ENCODE measurements around the gene DYNLT4.
"Not testable (repeated sequence)": the region's sequence is repeated elsewhere in the genome, so short reads cannot be mapped to it uniquely, and the experiment has no call there.

The DYNLT4 gene

DNA sequence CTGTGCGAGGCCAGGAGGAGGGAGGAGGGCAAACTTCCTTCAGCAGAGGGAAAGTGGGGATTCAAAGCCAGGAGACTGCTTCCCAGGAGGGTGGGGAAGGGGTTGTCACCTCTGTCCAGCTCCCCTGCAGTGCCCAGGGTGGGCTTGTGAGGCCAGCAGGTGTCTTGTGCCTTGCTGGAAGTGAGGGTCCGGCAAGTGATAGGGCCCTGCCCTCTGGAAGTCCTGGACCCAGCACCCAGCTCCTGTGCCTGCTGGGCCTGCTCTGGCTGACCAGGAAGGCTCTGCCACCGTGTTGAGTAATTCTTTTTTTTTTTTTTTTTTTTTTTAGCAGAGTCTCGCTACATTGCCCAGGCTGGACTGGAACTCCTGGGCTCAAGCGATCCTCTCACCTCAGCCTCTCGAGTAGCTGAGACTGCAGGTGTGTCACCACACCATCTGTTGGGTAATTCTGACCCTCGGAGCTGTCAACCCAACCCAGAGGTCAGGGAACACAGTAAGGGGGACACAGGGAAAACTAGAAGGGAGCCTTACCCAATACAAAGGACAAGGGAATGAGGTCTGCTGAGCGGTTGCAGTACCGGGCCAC is 20.2 kb downstream of the DYNLT4 start:
- no peak for DNase-seq

- DNase-seq: peak; percentile 93
Measured at GRCh38 chr1:44786138-44786840, 20.9 kb downstream of the DYNLT4 start.

DNA sequence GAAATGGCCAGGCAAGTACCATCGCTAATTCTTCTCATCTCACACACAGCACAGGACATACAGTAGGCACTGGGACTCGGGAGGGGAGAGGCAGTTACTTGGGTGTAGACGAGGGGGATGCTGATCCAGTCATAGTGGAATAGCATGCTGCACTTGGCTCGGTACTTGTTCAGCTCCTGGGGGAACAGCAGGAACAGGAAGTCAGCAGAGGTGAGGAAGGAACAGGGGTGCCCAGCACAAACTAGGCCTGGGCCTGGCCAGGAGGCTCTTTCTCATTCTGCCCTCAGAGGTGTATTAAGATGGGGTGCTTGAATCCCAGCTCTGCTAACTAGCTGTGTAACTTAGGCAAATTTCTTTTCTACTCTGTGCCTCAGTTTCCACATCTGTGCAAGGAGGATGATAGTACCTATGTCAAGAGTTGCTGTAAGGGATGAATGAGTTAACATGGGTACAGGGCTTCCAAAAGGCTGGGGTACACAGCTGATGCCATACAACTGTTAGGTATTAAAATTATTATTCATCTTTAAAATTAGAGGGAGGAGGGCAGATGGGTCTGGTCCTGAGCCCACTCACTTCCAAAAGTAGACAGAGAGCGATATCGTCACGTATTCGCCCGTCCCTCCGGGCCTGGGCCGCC is 21.5 kb downstream of the DYNLT4 start:
- no peak for DNase-seq

DNA sequence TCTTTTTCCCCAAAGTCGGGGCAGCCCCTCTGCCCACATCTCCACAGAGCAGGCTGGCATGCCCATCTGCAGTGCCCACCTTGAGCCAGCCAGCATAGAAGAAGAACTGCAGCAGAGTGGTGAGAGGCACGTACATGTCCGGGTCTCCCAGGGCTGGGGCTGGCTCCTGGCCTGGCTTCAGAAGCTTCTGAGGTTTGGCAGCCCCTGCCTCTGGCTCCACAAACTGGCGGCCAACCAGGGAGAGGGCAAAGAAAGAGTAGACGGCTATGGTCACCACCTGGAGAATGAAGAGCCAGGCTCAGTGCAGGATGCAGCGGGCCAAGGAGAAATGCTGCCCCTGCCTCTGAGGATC is 22.1 kb downstream of the DYNLT4 start:
- DNase-seq: no peak

- peak; percentile 75 for DNase-seq
Measured at GRCh38 chr1:44784094-44785028, 22.8 kb downstream of the DYNLT4 start.

GRCh38 chr1:44783697-44784093 is 23.5 kb downstream of the DYNLT4 start:
- no peak for DNase-seq

DNA sequence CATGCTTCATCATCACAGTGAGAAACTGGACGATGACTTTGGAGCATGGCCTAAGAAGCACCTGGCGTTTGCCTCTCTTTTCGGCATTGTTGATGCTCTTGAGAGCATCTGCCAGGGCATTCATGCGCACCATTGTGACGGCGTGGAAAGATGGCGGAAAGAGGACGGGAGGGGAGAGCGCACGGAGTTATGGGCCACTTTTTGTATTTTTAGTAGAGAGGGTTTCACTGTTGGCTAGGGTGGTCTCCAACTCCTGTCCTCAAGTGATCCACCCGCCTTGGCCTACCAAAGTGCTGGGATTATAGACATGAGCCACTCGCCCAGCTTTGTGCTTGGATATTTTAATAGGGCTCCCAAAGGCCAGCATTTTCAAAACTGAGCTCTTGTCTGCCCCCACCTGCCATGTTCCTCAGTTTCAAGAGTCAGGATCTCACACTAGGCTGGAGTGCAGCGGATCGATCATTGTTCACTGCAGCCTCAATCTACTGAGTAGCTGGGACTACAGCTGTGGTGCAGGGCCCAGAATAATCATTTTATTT is 26.5 kb downstream of the DYNLT4 start:
- DNase-seq: peak; percentile 44

GRCh38 chr1:44778705-44779576 is 28.2 kb downstream of the DYNLT4 start:
- DNase-seq: no peak

DNA sequence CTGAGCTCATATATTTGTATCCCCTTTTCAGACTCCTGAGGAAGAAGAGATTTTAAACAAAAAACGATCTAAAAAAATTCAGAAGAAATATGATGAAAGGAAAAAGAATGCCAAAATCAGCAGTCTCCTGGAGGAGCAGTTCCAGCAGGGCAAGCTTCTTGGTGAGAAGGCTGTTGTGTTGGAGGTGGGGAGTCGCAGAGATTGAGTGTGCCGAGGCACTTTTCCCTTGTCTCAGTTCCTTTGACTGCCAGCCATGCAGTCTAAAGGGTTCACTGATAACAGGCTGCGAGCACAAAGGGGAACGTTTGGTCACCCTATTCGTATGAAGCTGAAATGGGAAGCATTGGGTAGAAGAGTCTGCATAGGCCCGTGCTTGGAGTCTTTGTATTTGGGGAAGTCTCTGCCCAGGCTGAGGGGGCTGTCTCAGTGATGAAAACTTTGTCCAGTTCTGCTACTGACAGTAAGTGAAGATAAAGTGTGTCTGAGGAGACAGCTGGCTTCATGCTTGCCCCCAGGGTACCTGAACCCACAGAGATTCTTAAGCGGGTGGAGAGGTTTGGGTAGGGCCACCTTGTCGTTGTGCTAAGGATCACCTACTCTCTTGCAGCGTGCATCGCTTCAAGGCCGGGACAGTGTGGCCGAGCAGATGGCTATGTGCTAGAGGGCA is 29.0 kb downstream of the DYNLT4 start:
- DNase-seq: no peak

GRCh38 chr1:44777547-44777946 is 29.6 kb downstream of the DYNLT4 start:
- no peak for DNase-seq

DNA sequence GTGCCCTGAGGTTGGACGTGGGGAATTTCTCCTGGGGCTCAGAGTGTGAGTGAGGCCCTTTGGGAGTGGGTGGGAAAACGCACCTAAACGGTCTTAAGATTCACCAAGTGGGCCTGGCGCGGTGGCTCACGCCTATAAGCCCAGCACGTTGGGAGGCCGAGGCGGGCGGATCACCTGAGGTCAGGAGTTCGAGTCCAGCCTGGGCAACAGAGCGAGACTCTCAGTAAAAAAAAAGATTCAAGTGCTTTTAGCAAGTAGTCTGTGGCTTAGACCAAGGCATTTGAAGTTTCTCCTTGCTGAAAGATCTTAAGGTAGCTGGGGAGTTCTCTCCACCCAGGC is 30.5 kb downstream of the DYNLT4 start:
- DNase-seq: no peak

DNA sequence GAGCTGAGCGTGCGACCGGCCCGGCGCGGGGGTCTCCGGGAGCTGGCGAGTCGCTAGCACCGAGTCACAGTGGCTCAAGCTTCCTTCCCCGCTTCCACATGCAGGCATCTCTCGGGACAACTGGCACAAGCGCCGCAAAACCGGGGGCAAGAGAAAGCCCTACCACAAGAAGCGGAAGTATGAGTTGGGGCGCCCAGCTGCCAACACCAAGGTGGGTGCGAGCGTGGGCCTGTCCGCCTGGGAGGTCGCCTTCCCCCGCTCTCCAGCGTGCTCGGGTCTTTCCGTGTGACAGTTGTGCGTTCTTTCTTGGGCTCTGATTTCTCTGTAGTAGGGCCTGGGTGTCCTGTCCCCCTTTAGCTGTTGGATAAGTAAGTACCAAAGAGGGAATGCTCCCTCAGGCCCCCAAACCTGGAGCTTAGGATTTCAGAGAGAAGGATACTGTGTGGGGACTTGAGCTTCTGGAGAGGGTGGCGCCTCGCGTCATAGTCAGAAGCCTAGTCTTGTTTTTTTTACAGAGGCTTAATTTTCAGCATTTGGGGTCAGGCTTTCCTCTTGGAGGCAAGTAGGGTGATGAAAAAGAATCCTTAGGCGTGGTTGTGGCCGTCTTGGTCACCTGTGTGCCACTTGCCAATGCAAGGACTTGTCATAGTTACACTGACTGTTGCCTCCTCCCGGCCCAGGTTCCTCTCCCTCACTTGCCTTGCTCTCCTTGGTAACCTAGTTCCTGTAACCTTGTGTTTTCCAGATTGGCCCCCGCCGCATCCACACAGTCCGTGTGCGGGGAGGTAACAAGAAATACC is 31.0 kb downstream of the DYNLT4 start:
- peak; percentile 62 for DNase-seq

- peak; percentile 98 for DNase-seq
Measured at GRCh38 chr1:44775078-44775929, 31.8 kb downstream of the DYNLT4 start, which contains the start of gene RPS8. RPS8 (plus strand) TSS chr1:44775540; CDS start chr1:44775597, 57 bp downstream.

DNA sequence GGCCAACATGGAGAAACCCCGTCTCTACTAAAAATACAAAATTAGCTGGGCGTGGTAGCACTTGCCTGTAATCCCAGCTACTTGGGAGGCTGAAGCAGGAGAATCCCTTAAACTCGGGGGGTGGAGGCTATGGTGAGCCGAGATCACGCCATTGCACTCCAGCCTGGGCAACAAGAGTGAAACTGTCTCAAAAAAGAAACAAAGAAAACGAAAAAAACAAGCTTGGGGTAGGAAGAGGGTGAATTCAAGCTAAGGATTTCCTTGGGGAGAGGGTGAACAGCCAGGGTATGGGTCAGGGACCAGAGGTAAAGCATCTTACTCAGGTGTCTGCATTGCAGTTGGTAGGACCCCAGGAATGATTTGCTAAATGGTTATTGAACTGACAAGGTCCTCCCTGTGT is 40.7 kb downstream of the DYNLT4 start:
- not testable (repeated sequence) for DNase-seq

- no peak for DNase-seq
Measured at GRCh38 chr1:44760876-44761275, 46.3 kb downstream of the DYNLT4 start.

GRCh38 chr1:44759077-44759476 is 48.1 kb downstream of the DYNLT4 start:
- peak; percentile 59 for DNase-seq

DNA sequence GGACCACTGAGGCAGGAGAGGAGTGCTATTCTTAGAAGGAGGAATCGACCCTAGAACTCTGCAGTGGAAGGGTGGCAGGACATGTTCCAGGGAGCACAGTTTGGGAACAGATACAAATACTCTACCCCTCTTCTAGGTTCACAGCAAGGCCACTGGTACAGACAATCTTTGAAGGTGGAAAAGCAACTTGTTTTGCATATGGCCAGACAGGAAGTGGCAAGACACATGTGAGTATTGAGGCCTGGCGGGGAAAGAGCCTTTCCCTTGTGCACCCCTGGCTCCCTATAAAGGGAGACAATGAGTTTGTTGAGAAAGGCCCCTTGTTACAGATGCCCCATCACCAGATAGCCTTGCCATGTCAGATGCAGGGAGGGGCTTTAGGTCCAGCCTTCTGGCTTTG is 49.7 kb downstream of the DYNLT4 start:
- DNase-seq: no peak
